Mucosa of descending colon (tissue), 3 donors: ENCODE data around the gene SLC18A3. TPM values are rescaled to one million over a fixed set of nuclear protein-coding genes. Genes with fewer than 3 reads are reported as not detected.

ENCODE experiments used
- ATAC-seq: fragments of 200-7000 bp; cut with Tn5 transposase; one replicate; pipeline ENCODE4 v1.9.1; 2020; ENCODE audit warnings: mild to moderate bottlenecking, moderate library complexity
- DNase-seq, 3 donors: peaks; one replicate each; pipeline ENCODE4 v3.0.0-alpha.2; 2020
- H3K36me3 ChIP-seq: fragments of 200-600 bp; one replicate; pipeline ENCODE4 v1.8.0; 2021; ENCODE audit warnings: low read depth, mild to moderate bottlenecking
- H3K4me1 ChIP-seq: fragments of 200-600 bp; one replicate; pipeline ENCODE4 v1.8.0; 2021; ENCODE audit warnings: low read depth, mild to moderate bottlenecking
- H3K4me3 ChIP-seq: fragments of 200-600 bp; one replicate; pipeline ENCODE4 v1.8.0; 2021; ENCODE audit warnings: mild to moderate bottlenecking
- H3K9me3 ChIP-seq: fragments of 200-600 bp; one replicate; pipeline ENCODE4 v1.8.0; 2021; ENCODE audit warnings: mild to moderate bottlenecking
- intact Hi-C, 2 donors: fragments of 100-400 bp; cut with DNase I in 1 of 2; cut with micrococcal nuclease in 1 of 2; formaldehyde crosslinking; loops; one replicate each; pipeline versions ENCODE4 v1.11.0 to v1.11.1; 2022; cut with DNase I, micrococcal nuclease
- total RNA-seq, 3 donors: library from RNA; stranded (reverse); fragmentation: NEBNext Ultra II Directional in 2 of 3; extraction: Animal tissue kit (Norgen Biotek cat#: 25700) in 2 of 3; gene quantifications; one replicate each; pipeline versions ENCODE4 v1.2.1 to v1.2.4, GENCODE V29; 2021 to 2023
- TF ChIP-seq, protein P1 (sequence below): fragments of 200-600 bp; IDR thresholded peaks from one replicate; pipeline ENCODE4 v1.8.0; 2022; ENCODE audit warnings: antibody characterized with exemption, mild to moderate bottlenecking
- donor health status: DM: no; HTN: no; CAD: no; lungs with moderate emphysema.
- donor health status: DM: no; HTN: no; CAD: no.
- donor health status: DM: no; HTN: yes; CAD: no.

Gene SLC18A3
- total RNA-seq, 3 donors from 2014 or later = 1.6 TPM; not detected in 2

DNA sequence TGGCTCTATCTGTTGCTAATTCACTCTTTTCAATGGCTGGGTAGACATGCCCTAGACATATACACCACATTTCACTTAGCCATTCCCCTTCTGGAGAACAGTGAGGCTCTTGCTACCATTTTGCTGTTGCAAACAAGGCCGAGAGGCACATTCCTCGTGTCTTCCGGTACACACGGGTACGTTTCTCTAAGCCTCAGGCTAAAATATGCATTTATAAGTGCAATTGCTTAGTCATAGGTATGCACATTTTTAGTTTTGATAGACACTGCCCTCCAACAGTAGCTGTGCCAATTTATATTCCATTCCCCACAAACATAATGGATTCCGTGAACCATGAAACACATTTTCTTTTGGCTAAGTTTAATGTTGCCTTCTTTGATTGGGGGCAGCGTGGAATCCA, 16.9 kb downstream of the SLC18A3 start:
- TF ChIP-seq, protein P1, sequence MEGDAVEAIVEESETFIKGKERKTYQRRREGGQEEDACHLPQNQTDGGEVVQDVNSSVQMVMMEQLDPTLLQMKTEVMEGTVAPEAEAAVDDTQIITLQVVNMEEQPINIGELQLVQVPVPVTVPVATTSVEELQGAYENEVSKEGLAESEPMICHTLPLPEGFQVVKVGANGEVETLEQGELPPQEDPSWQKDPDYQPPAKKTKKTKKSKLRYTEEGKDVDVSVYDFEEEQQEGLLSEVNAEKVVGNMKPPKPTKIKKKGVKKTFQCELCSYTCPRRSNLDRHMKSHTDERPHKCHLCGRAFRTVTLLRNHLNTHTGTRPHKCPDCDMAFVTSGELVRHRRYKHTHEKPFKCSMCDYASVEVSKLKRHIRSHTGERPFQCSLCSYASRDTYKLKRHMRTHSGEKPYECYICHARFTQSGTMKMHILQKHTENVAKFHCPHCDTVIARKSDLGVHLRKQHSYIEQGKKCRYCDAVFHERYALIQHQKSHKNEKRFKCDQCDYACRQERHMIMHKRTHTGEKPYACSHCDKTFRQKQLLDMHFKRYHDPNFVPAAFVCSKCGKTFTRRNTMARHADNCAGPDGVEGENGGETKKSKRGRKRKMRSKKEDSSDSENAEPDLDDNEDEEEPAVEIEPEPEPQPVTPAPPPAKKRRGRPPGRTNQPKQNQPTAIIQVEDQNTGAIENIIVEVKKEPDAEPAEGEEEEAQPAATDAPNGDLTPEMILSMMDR = no peak
- DNase-seq (no peak), ATAC-seq (no peak)
- Histone ChIP-seq H3K36me3 (no peaks in the 10 kb centered on the region), H3K4me3 (no peak overlapping the region), H3K4me1 (no peaks in the 10 kb centered on the region), H3K9me3 (no peaks in the 10 kb centered on the region)
- intact Hi-C loops = no loop called here

DNA sequence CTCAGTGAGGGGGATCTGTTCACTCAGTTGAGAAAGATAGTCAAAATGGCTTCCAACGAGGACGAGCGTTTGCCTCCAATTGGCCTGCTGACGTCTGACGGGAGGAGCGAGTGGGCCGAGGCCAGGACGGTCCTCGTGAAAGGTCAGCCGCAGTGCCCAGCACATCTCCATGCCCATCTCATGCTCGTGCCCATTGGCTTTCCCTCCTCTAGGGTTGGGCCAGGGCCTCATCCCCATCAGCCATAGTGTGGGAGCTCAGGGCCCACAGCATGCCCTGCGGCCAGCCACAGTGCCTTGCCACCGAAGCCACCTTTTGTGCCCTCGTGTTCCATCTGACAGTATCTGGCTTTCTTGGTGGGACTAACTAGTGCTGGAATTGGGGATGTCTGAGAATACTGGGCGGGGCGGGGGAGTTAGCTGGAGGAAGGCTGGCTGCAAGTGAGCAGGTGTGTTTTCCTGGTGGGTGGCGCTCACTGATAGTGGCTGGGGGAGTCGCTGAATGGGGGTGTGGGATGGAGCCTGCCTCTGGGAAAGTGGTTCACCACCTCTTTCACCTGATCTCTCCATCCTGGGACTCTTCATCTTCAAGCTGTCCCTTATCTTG, 17.6 kb downstream of the SLC18A3 start:
- H3K4me1 ChIP-seq = no peaks in the 10 kb centered on the region
- no peaks in the 10 kb centered on the region for H3K9me3 ChIP-seq
- TF ChIP-seq, protein P1 = no peak
- no peak overlapping the region for H3K4me3 ChIP-seq
- H3K36me3 ChIP-seq = no peaks in the 10 kb centered on the region
- intact Hi-C loops = no loop called here
- ATAC-seq (no peak), DNase-seq (no peak)

DNA sequence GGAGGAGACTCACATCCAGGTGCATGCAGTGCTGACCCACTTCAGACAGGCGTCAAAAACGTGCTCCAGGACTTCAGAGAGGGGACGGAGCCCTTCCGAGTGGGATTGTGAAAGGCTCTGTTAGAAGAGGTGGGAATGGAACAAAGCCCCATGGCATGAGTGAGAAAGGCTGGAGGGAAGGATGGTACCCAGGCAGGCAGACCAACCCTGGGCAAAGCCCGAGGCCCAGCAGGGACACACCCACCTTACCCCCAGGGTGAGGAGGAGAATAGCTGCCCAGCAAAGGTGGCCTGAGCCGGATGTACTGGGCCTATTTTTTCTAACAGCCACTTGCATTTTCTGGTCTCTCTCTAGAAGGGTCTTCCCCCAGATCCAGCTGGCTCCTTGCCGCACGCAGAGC, 18.5 kb downstream of the SLC18A3 start:
- intact Hi-C loops = no loop called here
- no peak for ATAC-seq

DNA sequence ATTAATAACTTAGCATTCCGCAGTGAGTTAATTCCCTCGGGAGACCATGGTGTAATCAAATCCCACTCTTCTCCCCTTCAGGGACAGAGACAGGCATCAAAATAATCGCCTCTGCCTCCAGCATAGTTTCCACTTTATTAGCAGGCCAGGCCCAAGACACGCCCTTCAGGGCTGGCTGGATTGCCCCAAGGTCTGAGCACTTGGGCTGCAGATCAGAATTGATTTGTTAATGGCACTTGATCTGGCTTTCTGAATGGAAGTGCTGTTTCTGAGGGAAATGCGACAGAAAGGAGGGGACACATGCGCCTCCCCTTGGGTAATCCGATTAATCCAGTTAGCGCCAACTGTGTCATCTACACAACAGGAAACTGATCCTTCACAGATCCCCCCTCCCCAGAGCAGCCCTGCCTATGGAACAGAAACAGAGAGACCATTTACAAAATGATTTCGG, 19.3 kb downstream of the SLC18A3 start:
- no peak for ATAC-seq

More for the DNA sequence above, 18.5 kb downstream of the SLC18A3 start:
- Histone ChIP-seq H3K4me3 (no peak overlapping the region), H3K4me1 (no peaks in the 10 kb centered on the region), H3K36me3 (no peaks in the 10 kb centered on the region), H3K9me3 (no peaks in the 10 kb centered on the region)
- TF ChIP-seq, protein P1 = no peak
- DNase-seq = no peak

DNA sequence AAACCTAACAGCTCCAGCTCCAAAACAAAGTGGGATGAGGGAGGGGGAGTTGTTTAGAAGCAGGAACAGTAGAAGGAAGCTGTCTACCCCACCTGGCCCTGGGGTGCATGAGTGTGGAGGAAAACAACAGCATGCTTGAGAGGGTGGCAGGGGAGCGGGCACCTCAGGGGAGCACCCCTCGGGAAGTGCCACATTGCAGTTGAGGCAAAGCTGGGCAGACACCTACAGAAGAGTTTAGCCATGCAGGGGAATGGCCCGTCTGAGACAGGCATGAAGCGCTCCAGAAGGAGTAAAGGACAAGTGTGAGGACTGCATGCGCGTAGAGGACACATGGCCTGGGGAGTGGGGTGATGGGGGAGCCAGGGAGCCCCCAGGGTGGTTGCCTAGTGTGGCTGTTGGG, 21.9 kb downstream of the SLC18A3 start:
- H3K36me3 ChIP-seq = no peaks in the 10 kb centered on the region
- H3K4me3 ChIP-seq = no peak overlapping the region
- no peaks in the 10 kb centered on the region for H3K9me3 ChIP-seq
- intact Hi-C loops = no loop called here
- DNase-seq = no peak
- TF ChIP-seq, protein P1 = no peak
- ATAC-seq = no peak
- no peaks in the 10 kb centered on the region for H3K4me1 ChIP-seq

More for the DNA sequence above, 19.3 kb downstream of the SLC18A3 start:
- intact Hi-C loops = no loop called here
- Histone ChIP-seq H3K36me3 (no peaks in the 10 kb centered on the region), H3K4me3 (no peak overlapping the region), H3K4me1 (no peaks in the 10 kb centered on the region), H3K9me3 (no peaks in the 10 kb centered on the region)
- TF ChIP-seq, protein P1 = no peak
- no peak for DNase-seq
